Measurements from ENCODE around the gene DAZAP1. TPM values are rescaled to one million over a fixed set of nuclear protein-coding genes. Genes with fewer than 3 reads are reported as not detected.

The DAZAP1 gene
- polyA plus RNA-seq, 2 donors, result 64.9 to 75.3 TPM

GRCh38 chr19:1365319-1366269 is 41.8 kb upstream of the DAZAP1 start:
- 88 to 89% methylated on average over 37 of the region's 37 CpGs for WGBS, 2 donors
- Histone ChIP-seq H3K36me3 (ENCODE audit: control insufficient read depth in 2 of 2, insufficient read depth in 2 of 2, low read length in 1 of 2) (peaks cover 4 to 46% of the 10 kb centered on the region in 2 donors), H3K27ac (ENCODE audit: low read depth in 2 of 2, low read length in 1 of 2) (no peak overlapping the region), H3K4me3 (ENCODE audit: low read depth in 1 of 2, low read length in 2 of 2) (no peak overlapping the region), H3K27me3 (ENCODE audit: control insufficient read depth in 1 of 2, insufficient read depth in 2 of 2, low read length in 2 of 2) (no peaks in the 10 kb centered on the region), H3K4me1 (ENCODE audit: control insufficient read depth in 2 of 2, insufficient read depth in 2 of 2, low read length in 1 of 2) (peaks cover 0 to 6% of the 10 kb centered on the region in 2 donors), H3K9me3 (ENCODE audit: control insufficient read depth in 2 of 2, insufficient read depth in 1 of 2, low read depth in 1 of 2, low read length in 1 of 2) (no peaks in the 10 kb centered on the region)

DNA sequence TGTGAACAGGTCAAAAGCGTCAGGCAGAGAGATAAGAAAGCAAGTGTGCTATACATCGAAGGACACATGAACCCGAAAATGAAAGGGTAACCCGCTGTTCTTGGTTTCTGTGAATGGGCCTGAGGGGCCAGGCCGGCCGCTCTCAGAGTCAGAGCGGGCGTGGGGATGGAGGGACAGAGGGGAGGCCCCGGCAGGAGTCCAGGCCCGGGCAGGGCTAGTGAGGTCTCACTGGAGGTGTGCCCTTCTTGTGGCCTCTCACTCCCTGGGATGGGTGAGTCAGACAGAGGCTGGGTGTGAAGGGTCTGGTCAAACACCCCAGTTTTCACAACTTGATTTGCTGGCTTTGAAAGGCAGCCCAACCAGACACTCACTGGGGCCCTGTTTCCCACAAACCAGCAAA is 41.1 kb upstream of the DAZAP1 start:
- H3K36me3 ChIP-seq (ENCODE audit: control insufficient read depth in 2 of 2, insufficient read depth in 2 of 2, low read length in 1 of 2), result peaks cover 11 to 53% of the 10 kb centered on the region in 2 donors
- no peak overlapping the region for H3K4me3 ChIP-seq (ENCODE audit: low read depth in 1 of 2, low read length in 2 of 2)
- WGBS, 2 donors, result 93 to 94% methylated on average over 10 of the region's 10 CpGs
- peaks cover 0 to 4% of the 10 kb centered on the region in 2 donors for H3K4me1 ChIP-seq (ENCODE audit: control insufficient read depth in 2 of 2, insufficient read depth in 2 of 2, low read length in 1 of 2)
- no peak overlapping the region for H3K27ac ChIP-seq (ENCODE audit: low read depth in 2 of 2, low read length in 1 of 2)
- no peaks in the 10 kb centered on the region for H3K9me3 ChIP-seq (ENCODE audit: control insufficient read depth in 2 of 2, insufficient read depth in 1 of 2, low read depth in 1 of 2, low read length in 1 of 2)
- no peaks in the 10 kb centered on the region for H3K27me3 ChIP-seq (ENCODE audit: control insufficient read depth in 1 of 2, insufficient read depth in 2 of 2, low read length in 2 of 2)

DNA sequence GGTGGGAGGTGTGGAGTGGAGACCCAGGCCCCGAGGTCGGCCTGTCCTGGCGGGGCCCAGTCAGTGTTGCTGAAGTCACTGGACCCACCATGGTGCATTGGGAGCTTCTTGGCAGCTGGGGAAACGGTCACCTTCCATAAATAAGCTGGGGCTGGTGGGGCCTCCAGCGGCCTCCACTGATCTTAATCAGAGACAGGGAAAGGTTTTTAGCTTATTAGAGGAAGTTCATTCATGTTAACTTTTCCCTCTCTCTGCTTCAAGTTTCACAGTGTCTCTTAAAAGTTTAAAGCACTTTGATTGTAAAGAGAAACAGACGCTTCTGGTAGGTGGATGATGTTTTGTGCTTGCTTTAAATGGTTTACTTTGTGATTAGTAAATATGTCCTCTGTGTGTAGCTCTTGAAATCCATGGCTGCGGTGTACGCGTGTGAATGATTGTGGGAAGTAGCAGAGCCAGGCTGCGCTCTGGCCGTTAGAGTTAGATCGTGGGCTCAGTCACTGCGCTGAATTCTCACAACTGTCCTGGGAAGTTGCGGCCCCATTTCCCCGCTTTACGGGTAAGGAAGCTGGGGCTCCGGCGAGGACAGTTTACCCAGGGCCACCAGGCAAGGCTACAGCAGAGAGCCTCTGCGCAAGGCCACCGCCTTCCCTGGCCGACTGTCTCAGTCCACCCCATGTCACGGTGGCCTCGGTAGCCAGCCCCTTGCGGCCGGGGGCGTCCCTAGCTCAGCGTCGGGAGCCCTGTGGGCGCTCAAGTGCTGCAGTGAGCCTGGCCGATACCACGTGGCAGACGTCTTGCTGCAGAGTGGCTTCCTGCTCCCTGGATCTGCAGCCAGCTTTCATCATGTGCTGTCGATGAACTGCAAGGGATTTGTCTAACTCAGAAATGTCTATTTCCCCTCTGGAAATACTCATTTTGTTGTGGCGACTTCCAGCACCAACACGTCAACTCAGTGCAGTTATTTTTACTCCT is 40.2 kb upstream of the DAZAP1 start:
- H3K27ac ChIP-seq (ENCODE audit: low read depth in 2 of 2, low read length in 1 of 2), result no peak overlapping the region
- H3K4me3 ChIP-seq (ENCODE audit: low read depth in 1 of 2, low read length in 2 of 2), result no peak overlapping the region
- H3K4me1 ChIP-seq (ENCODE audit: control insufficient read depth in 2 of 2, insufficient read depth in 2 of 2, low read length in 1 of 2), result no peaks in the 10 kb centered on the region
- H3K27me3 ChIP-seq (ENCODE audit: control insufficient read depth in 1 of 2, insufficient read depth in 2 of 2, low read length in 2 of 2), result no peaks in the 10 kb centered on the region
- 86 to 87% methylated on average over 35 of the region's 35 CpGs for WGBS, 2 donors
- H3K36me3 ChIP-seq (ENCODE audit: control insufficient read depth in 2 of 2, insufficient read depth in 2 of 2, low read length in 1 of 2), result peaks cover 11 to 55% of the 10 kb centered on the region in 2 donors
- H3K9me3 ChIP-seq (ENCODE audit: control insufficient read depth in 2 of 2, insufficient read depth in 1 of 2, low read depth in 1 of 2, low read length in 1 of 2), result no peaks in the 10 kb centered on the region

- WGBS, 2 donors, result 92 to 95% methylated on average over 18 of the region's 18 CpGs
- H3K27me3 ChIP-seq (ENCODE audit: control insufficient read depth in 1 of 2, insufficient read depth in 2 of 2, low read length in 2 of 2), result no peaks in the 10 kb centered on the region
- no peak overlapping the region for H3K27ac ChIP-seq (ENCODE audit: low read depth in 2 of 2, low read length in 1 of 2)
- no peaks in the 10 kb centered on the region for H3K9me3 ChIP-seq (ENCODE audit: control insufficient read depth in 2 of 2, insufficient read depth in 1 of 2, low read depth in 1 of 2, low read length in 1 of 2)
- peaks cover 8 to 55% of the 10 kb centered on the region in 2 donors for H3K36me3 ChIP-seq (ENCODE audit: control insufficient read depth in 2 of 2, insufficient read depth in 2 of 2, low read length in 1 of 2)
- no peak overlapping the region for H3K4me3 ChIP-seq (ENCODE audit: low read depth in 1 of 2, low read length in 2 of 2)
- H3K4me1 ChIP-seq (ENCODE audit: control insufficient read depth in 2 of 2, insufficient read depth in 2 of 2, low read length in 1 of 2), result no peaks in the 10 kb centered on the region
These were observed 38.1 kb upstream of the DAZAP1 start for GRCh38 chr19:1369214-1369805.

GRCh38 chr19:1370579-1371361 is 36.6 kb upstream of the DAZAP1 start:
- H3K4me3 ChIP-seq (ENCODE audit: low read depth in 1 of 2, low read length in 2 of 2), result no peak overlapping the region
- no peaks in the 10 kb centered on the region for H3K4me1 ChIP-seq (ENCODE audit: control insufficient read depth in 2 of 2, insufficient read depth in 2 of 2, low read length in 1 of 2)
- no peaks in the 10 kb centered on the region for H3K27me3 ChIP-seq (ENCODE audit: control insufficient read depth in 1 of 2, insufficient read depth in 2 of 2, low read length in 2 of 2)
- WGBS, 2 donors, result 91 to 95% methylated on average over 52 of the region's 52 CpGs
- peaks cover 8 to 50% of the 10 kb centered on the region in 2 donors for H3K36me3 ChIP-seq (ENCODE audit: control insufficient read depth in 2 of 2, insufficient read depth in 2 of 2, low read length in 1 of 2)
- no peak overlapping the region for H3K27ac ChIP-seq (ENCODE audit: low read depth in 2 of 2, low read length in 1 of 2)
- no peaks in the 10 kb centered on the region for H3K9me3 ChIP-seq (ENCODE audit: control insufficient read depth in 2 of 2, insufficient read depth in 1 of 2, low read depth in 1 of 2, low read length in 1 of 2)

- Histone ChIP-seq H3K27me3 (ENCODE audit: control insufficient read depth in 1 of 2, insufficient read depth in 2 of 2, low read length in 2 of 2) (no peaks in the 10 kb centered on the region), H3K9me3 (ENCODE audit: control insufficient read depth in 2 of 2, insufficient read depth in 1 of 2, low read depth in 1 of 2, low read length in 1 of 2) (peaks cover 0 to 3% of the 10 kb centered on the region in 2 donors), H3K4me3 (ENCODE audit: low read depth in 1 of 2, low read length in 2 of 2) (no peak overlapping the region), H3K36me3 (ENCODE audit: control insufficient read depth in 2 of 2, insufficient read depth in 2 of 2, low read length in 1 of 2) (peaks cover 8 to 48% of the 10 kb centered on the region in 2 donors), H3K27ac (ENCODE audit: low read depth in 2 of 2, low read length in 1 of 2) (peak overlapping the region; percentile 37 to 61), H3K4me1 (ENCODE audit: control insufficient read depth in 2 of 2, insufficient read depth in 2 of 2, low read length in 1 of 2) (no peaks in the 10 kb centered on the region)
- WGBS, 2 donors, result 60 to 76% methylated on average over 20 of the region's 20 CpGs
These were observed 34.3 kb upstream of the DAZAP1 start for GRCh38 chr19:1373042-1373533.

DNA sequence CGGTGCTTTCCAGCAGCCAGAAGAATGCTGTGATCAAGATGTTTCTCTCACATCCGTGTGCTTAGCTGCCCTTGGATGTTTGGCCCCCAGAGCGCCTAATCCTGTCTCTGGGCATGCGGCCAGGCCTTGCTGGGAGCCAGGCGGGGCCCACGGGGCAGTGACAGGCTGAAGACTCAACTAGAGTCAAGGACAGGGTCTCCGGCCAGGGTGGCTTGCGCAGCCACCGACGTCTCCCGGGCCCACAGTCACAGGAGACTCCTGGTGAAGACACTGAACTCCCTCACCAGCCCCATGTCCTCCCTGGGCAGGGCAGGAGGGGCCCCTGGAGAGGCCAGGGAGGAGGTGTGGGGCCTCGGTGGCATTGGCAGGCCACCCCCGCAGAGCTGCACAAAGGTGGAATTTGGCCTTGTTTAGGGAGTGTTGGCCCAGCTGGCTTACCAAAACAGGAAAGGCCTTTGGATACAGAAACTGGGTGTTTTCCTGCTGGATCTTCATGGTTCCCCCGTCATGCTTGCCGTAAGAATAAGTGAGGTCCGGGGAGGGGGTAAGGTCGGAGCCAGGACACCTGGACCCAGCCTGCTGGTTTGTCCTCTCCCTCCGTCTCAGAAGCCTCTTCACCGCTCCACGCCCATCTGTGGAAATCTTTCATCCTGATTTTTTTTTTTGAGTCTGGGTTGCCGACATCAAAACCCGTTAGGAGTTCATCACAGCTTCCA is 33.7 kb upstream of the DAZAP1 start:
- Histone ChIP-seq H3K4me3 (ENCODE audit: low read depth in 1 of 2, low read length in 2 of 2) (no peak overlapping the region), H3K9me3 (ENCODE audit: control insufficient read depth in 2 of 2, insufficient read depth in 1 of 2, low read depth in 1 of 2, low read length in 1 of 2) (peaks cover 0 to 3% of the 10 kb centered on the region in 2 donors), H3K36me3 (ENCODE audit: control insufficient read depth in 2 of 2, insufficient read depth in 2 of 2, low read length in 1 of 2) (peaks cover 8 to 48% of the 10 kb centered on the region in 2 donors), H3K27me3 (ENCODE audit: control insufficient read depth in 1 of 2, insufficient read depth in 2 of 2, low read length in 2 of 2) (no peaks in the 10 kb centered on the region), H3K4me1 (ENCODE audit: control insufficient read depth in 2 of 2, insufficient read depth in 2 of 2, low read length in 1 of 2) (no peaks in the 10 kb centered on the region), H3K27ac (ENCODE audit: low read depth in 2 of 2, low read length in 1 of 2) (peak overlapping the region; percentile 37 to 61)
- 52 to 70% methylated on average over 22 of the region's 22 CpGs for WGBS, 2 donors

- H3K27ac ChIP-seq (ENCODE audit: low read depth in 2 of 2, low read length in 1 of 2), result peak overlapping the region in 1 of 2 donors; percentile 25
These were observed 33.2 kb upstream of the DAZAP1 start for GRCh38 chr19:1374250-1374577.

More at GRCh38 chr19:1374250-1374577, 33.2 kb upstream of the DAZAP1 start:
- H3K9me3 ChIP-seq (ENCODE audit: control insufficient read depth in 2 of 2, insufficient read depth in 1 of 2, low read depth in 1 of 2, low read length in 1 of 2), result peaks cover 0 to 3% of the 10 kb centered on the region in 2 donors
- 74% methylated on average over 12 of the region's 12 CpGs for WGBS, 2 donors
- no peaks in the 10 kb centered on the region for H3K4me1 ChIP-seq (ENCODE audit: control insufficient read depth in 2 of 2, insufficient read depth in 2 of 2, low read length in 1 of 2)
- peaks cover 8 to 44% of the 10 kb centered on the region in 2 donors for H3K36me3 ChIP-seq (ENCODE audit: control insufficient read depth in 2 of 2, insufficient read depth in 2 of 2, low read length in 1 of 2)
- no peaks in the 10 kb centered on the region for H3K27me3 ChIP-seq (ENCODE audit: control insufficient read depth in 1 of 2, insufficient read depth in 2 of 2, low read length in 2 of 2)
- no peak overlapping the region for H3K4me3 ChIP-seq (ENCODE audit: low read depth in 1 of 2, low read length in 2 of 2)
